Loucy (cell line): ENCODE results near the gene PILRA.
"Not testable (repeated sequence)": the region's sequence is repeated elsewhere in the genome, so short reads cannot be mapped to it uniquely, and the experiment has no call there.

Source experiments
- CTCF ChIP-seq: fragments of 200-600 bp; sonication (generic); conservative IDR thresholded peaks from 2 replicates; pipeline ENCODE4 v1.5.1; 2014; ENCODE audit warnings: mild to moderate bottlenecking, antibody characterized with exemption, low read length
- EZH2phosphoT487 ChIP-seq: fragments of 200-600 bp; IDR thresholded peaks from 2 replicates; pipeline ENCODE4 v1.6.1; 2018; ENCODE audit warnings: antibody characterized with exemption, mild to moderate bottlenecking, moderate library complexity, borderline replicate concordance

- not testable (repeated sequence) for TF ChIP-seq CTCF, EZH2phosphoT487
Observed at GRCh38 chr7:100363797-100364196, 9.5 kb upstream of the PILRA start.
